Activated naive CD4-positive, alpha-beta T cell treated with Interleukin-2 at 50 U/mL for 16 hours (primary cell): ENCODE results near the gene TRIM43B.
"Not testable (repeated sequence)": the region's sequence is repeated elsewhere in the genome, so short reads cannot be mapped to it uniquely, and the experiment has no call there.

Experiments used
- DNase-seq: peaks from one replicate; pipeline ENCODE4 v3.0.0-alpha.2; 2020

Gene TRIM43B

GRCh38 chr2:95433373-95433772, 51.2 kb downstream of the TRIM43B start:
- not testable (repeated sequence) for DNase-seq

- not testable (repeated sequence) for DNase-seq
Observed at GRCh38 chr2:95429748-95430467, 54.6 kb downstream of the TRIM43B start.

- DNase-seq = not testable (repeated sequence)
Observed at GRCh38 chr2:95427196-95427867, 57.2 kb downstream of the TRIM43B start.
